Progenitor cell of endocrine pancreas (in vitro differentiated cells): ENCODE results near the gene TTLL8. TPM values are rescaled to one million over a fixed set of nuclear protein-coding genes. Genes with fewer than 3 reads are reported as not detected.

Experiments
- DNase-seq: peaks from one replicate; pipeline ENCODE4 v3.0.0; 2021; ENCODE audit warnings: low spot score; ENCODE audit not compliant: unreplicated experiment
- H3K27ac Mint-ChIP-seq: 2 replicates; pipeline ENCODE4 v1.8.0; 2021; ENCODE audit warnings: mild to moderate bottlenecking, moderate library complexity, mixed read lengths
- H3K27me3 Mint-ChIP-seq: 2 replicates; pipeline ENCODE4 v1.8.0; 2021; ENCODE audit warnings: mixed read lengths
- H3K36me3 Mint-ChIP-seq: 2 replicates; pipeline ENCODE4 v1.8.0; 2022; ENCODE audit warnings: mixed read lengths; ENCODE audit not compliant: insufficient read depth
- H3K4me1 Mint-ChIP-seq: 2 replicates; pipeline ENCODE4 v1.8.0; 2021; ENCODE audit warnings: low read depth, mixed read lengths
- H3K4me3 Mint-ChIP-seq: 2 replicates; pipeline ENCODE4 v1.8.0; 2021; ENCODE audit warnings: low read depth, mild to moderate bottlenecking, moderate library complexity, mixed read lengths
- H3K9me3 Mint-ChIP-seq: 2 replicates; pipeline ENCODE4 v1.8.0; 2021; ENCODE audit warnings: low read depth, mixed read lengths
- total RNA-seq: library from RNA; stranded (reverse); gene quantifications from 2 replicates; pipeline ENCODE4 v1.2.1, GENCODE V29; 2021
- TF ChIP-seq, protein P1 (sequence below): fragments of 200-600 bp; sonication (generic); IDR thresholded peaks from one replicate; pipeline ENCODE4 v1.5.0; 2021; ENCODE audit warnings: antibody characterized with exemption, mild to moderate bottlenecking; ENCODE audit not compliant: unreplicated experiment

Gene TTLL8
- total RNA-seq, 1 donor from 2014 or later, result not detected

DNA sequence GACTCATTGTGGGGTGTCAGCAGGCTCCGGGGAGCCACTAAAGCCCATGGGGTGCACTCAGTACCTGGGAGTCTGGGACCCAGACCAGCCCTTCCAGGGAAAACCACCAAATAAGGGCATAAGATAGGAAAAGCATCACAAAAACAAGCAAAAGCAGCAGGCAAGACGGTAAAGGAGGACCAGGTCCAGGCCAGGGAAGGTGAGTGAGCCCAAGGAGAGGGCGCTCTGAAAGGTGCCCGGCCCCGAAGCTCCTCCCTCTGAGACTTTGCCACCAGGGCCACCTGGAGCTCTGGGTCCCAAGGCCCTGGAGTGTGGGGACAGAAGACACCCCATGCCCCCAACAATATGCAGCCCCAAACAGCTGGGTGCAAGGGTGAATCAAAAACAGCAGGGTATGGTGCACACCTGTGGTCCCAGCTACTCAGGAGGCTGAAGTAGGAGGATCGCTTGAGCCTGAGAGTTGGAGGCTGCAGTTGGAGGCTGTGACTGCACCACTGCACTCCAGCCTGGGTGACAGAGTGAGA, 40.3 kb downstream of the TTLL8 start:
- DNase-seq, result no peak
- TF ChIP-seq, protein P1, sequence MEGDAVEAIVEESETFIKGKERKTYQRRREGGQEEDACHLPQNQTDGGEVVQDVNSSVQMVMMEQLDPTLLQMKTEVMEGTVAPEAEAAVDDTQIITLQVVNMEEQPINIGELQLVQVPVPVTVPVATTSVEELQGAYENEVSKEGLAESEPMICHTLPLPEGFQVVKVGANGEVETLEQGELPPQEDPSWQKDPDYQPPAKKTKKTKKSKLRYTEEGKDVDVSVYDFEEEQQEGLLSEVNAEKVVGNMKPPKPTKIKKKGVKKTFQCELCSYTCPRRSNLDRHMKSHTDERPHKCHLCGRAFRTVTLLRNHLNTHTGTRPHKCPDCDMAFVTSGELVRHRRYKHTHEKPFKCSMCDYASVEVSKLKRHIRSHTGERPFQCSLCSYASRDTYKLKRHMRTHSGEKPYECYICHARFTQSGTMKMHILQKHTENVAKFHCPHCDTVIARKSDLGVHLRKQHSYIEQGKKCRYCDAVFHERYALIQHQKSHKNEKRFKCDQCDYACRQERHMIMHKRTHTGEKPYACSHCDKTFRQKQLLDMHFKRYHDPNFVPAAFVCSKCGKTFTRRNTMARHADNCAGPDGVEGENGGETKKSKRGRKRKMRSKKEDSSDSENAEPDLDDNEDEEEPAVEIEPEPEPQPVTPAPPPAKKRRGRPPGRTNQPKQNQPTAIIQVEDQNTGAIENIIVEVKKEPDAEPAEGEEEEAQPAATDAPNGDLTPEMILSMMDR, result no peak
- H3K4me1 Mint-ChIP-seq, result peaks cover 1% of the 10 kb centered on the region

GRCh38 chr22:50016988-50017700, 41.0 kb downstream of the TTLL8 start:
- Mint-ChIP-seq H3K9me3 (no peaks in the 10 kb centered on the region), H3K4me3 (no peak overlapping the region), H3K36me3 (no peaks in the 10 kb centered on the region), H3K27me3 (peaks cover 14% of the 10 kb centered on the region), H3K27ac (no peak overlapping the region), H3K4me1 (peaks cover 1% of the 10 kb centered on the region)
- DNase-seq, result no peak
- TF ChIP-seq, protein P1, result no peak

More for the DNA sequence above, 40.3 kb downstream of the TTLL8 start:
- H3K9me3 Mint-ChIP-seq, result no peaks in the 10 kb centered on the region
- no peaks in the 10 kb centered on the region for H3K36me3 Mint-ChIP-seq
- H3K27ac Mint-ChIP-seq, result no peak overlapping the region
- no peak overlapping the region for H3K4me3 Mint-ChIP-seq
- peaks cover 9% of the 10 kb centered on the region for H3K27me3 Mint-ChIP-seq

GRCh38 chr22:50016308-50016987, 41.6 kb downstream of the TTLL8 start:
- H3K27me3 Mint-ChIP-seq, result peaks cover 21% of the 10 kb centered on the region
- no peaks in the 10 kb centered on the region for H3K36me3 Mint-ChIP-seq
- H3K4me3 Mint-ChIP-seq, result no peak overlapping the region
- TF ChIP-seq, protein P1, result no peak
- no peak overlapping the region for H3K27ac Mint-ChIP-seq
- H3K9me3 Mint-ChIP-seq, result no peaks in the 10 kb centered on the region
- H3K4me1 Mint-ChIP-seq, result peaks cover 1% of the 10 kb centered on the region
- DNase-seq, result no peak

DNA sequence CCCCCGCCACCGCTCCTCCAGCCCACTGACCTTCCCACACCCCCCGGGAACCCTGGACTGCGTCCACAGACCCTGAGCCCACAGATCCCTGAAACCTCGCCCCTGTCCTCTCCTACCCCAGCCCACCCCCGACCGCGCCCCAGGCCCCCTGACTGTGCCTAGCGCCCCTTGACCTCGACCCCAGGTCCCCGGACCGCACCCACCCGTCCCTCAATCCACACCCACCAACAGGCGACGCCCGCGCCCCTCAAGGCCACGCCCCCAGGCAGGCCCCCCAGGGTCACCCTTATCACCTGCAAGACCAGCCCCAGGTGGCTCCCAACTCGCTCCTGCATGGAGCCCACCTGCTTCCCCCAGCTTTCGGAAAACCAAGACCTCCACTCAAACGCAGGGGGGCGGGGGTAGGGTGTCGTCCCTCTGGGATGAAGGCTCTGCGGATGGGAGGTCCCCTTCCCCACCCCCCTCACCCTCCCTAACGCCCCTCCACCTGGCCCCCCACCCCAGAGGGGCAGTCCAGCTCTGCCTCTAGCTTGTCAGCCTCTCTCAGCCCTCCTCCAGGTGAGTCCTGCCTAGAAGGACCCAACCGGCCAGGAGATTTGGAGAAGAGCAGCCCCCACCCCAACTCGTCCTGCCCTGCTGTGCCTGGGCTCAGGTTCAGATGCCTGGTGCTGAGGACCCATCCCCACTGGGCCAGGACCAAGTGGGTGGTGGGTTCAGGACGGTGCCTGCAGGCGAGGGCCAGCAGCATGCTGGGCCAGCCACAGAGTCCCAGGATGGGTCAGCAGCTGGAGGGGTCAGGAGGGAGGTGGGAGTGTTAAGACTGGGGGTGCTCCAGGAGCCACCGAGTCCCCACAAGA, 42.4 kb downstream of the TTLL8 start:
- no peaks in the 10 kb centered on the region for H3K36me3 Mint-ChIP-seq
- H3K27ac Mint-ChIP-seq, result no peak overlapping the region
- H3K9me3 Mint-ChIP-seq, result no peaks in the 10 kb centered on the region
- peaks cover 24% of the 10 kb centered on the region for H3K27me3 Mint-ChIP-seq
- DNase-seq, result no peak
- H3K4me3 Mint-ChIP-seq, result no peak overlapping the region
- H3K4me1 Mint-ChIP-seq, result peaks cover 1% of the 10 kb centered on the region
- TF ChIP-seq, protein P1, result no peak
